Esophagus mucosa (tissue), 1 donor: ENCODE measurements around the gene SASH1. TPM values are rescaled to one million over a fixed set of nuclear protein-coding genes. Genes with fewer than 3 reads are reported as not detected.

Experiments used
- ATAC-seq: fragments of 200-7000 bp; cut with Tn5 transposase; one replicate; pipeline ENCODE4 v1.9.1; 2020
- total RNA-seq: library from RNA; stranded (reverse); gene quantifications from one replicate; pipeline ENCODE4 v1.2.4, GENCODE V29; 2023
- donor health status: DM: yes; HTN: yes; CAD: no.

Gene SASH1
- total RNA-seq, 1 donor from 2014 or later, result 65.2 TPM

GRCh38 chr6:148502083-148502772 lies 159.6 kb downstream of the SASH1 start:
- no peak for ATAC-seq

GRCh38 chr6:148502773-148503135 lies 160.1 kb downstream of the SASH1 start:
- no peak for ATAC-seq

GRCh38 chr6:148503703-148504102 lies 161.1 kb downstream of the SASH1 start:
- ATAC-seq, result no peak

- ATAC-seq, result no peak
These were observed 165.1 kb downstream of the SASH1 start for GRCh38 chr6:148507774-148508173.

- peak; percentile 44 for ATAC-seq
These were observed 165.9 kb downstream of the SASH1 start for GRCh38 chr6:148508401-148509041.

GRCh38 chr6:148509119-148509799 lies 166.6 kb downstream of the SASH1 start:
- no peak for ATAC-seq

- ATAC-seq, result peak; percentile 13
These were observed 167.4 kb downstream of the SASH1 start for GRCh38 chr6:148509800-148510581.

GRCh38 chr6:148513145-148514071 lies 170.8 kb downstream of the SASH1 start:
- peak; percentile 85 for ATAC-seq

- no peak for ATAC-seq
These were observed 171.6 kb downstream of the SASH1 start for GRCh38 chr6:148514091-148514845.

GRCh38 chr6:148516217-148516616 lies 173.6 kb downstream of the SASH1 start:
- peak; percentile 71 for ATAC-seq

- ATAC-seq, result no peak
These were observed 174.0 kb downstream of the SASH1 start for GRCh38 chr6:148516617-148517016.

- ATAC-seq, result no peak
These were observed 174.8 kb downstream of the SASH1 start for GRCh38 chr6:148517470-148517869.

- ATAC-seq, result no peak
These were observed 176.0 kb downstream of the SASH1 start for GRCh38 chr6:148518511-148519156.

- ATAC-seq, result peak; percentile 52
These were observed 177.6 kb downstream of the SASH1 start for GRCh38 chr6:148520109-148520841.

- no peak for ATAC-seq
These were observed 178.5 kb downstream of the SASH1 start for GRCh38 chr6:148521158-148521557.

- peak; percentile 43 for ATAC-seq
These were observed 178.9 kb downstream of the SASH1 start for GRCh38 chr6:148521586-148521985.

- no peak for ATAC-seq
These were observed 180.4 kb downstream of the SASH1 start for GRCh38 chr6:148523048-148523447.

- no peak for ATAC-seq
These were observed 180.9 kb downstream of the SASH1 start for GRCh38 chr6:148523551-148523950.

GRCh38 chr6:148524471-148524882 lies 181.8 kb downstream of the SASH1 start:
- no peak for ATAC-seq

- no peak for ATAC-seq
These were observed 182.3 kb downstream of the SASH1 start for GRCh38 chr6:148524976-148525375.
